ENCODE results near the gene R3HDM2. TPM values are rescaled to one million over a fixed set of nuclear protein-coding genes. Genes with fewer than 3 reads are reported as not detected.

R3HDM2 gene
- total and polyA plus RNA-seq, 7 experiments from 2014 or later: 13.7 to 145 (median 111) TPM

- ChIA-PET CTCF (interaction anchor here (0.6 to 5.3 kb wide), 8 partner anchors 10 to 823 kb away, joined by 3 to 156 read pairs (median 5); partner anchors contain the start of gene SHMT2), POLR2A (interaction anchor here (2.7 to 3.0 kb wide), 3 partner anchors 16 to 29 kb away, joined by 10 to 23 read pairs (median 18); partner anchors contain the start of gene SHMT2)
- DNase-seq (no peak), ATAC-seq (no peak)
- no peak overlapping the region for H3K27ac ChIP-seq (ENCODE audit: low read depth, low read length)
- H3K4me1 ChIP-seq (ENCODE audit: control insufficient read depth in 2 of 2, insufficient read depth in 2 of 2, low read length in 2 of 2): peaks cover 25 to 34% of the 10 kb centered on the region in 2 donors
- Mint-ChIP-seq H3K27me3 (peaks cover 33 to 40% (median 36%) of the 10 kb centered on the region in 5 donors), H3K36me3 (no peaks in the 10 kb centered on the region), H3K4me3 (no peak overlapping the region), H3K9me3 (no peaks in the 10 kb centered on the region), H3K4me1 (peaks cover 26 to 37% (median 31%) of the 10 kb centered on the region in 7 donors), H3K27ac (peak overlapping the region in 1 of 9 donors; percentile 48)
- intact Hi-C loops (cut with micrococcal nuclease): loop anchor here (1.0 to 2.0 kb wide), 3 partner anchors 27 to 250 kb away; no protein-coding TSS in a partner anchor
- H3K27me3 ChIP-seq (ENCODE audit: control insufficient read depth in 2 of 2, insufficient read depth in 2 of 2, low read length in 2 of 2): peaks cover 7 to 36% of the 10 kb centered on the region in 2 donors
- H3K4me3 ChIP-seq (ENCODE audit: low read length): no peak overlapping the region
- H3K36me3 ChIP-seq (ENCODE audit: control insufficient read depth in 2 of 3, insufficient read depth in 3 of 3, low read length in 3 of 3): no peaks in the 10 kb centered on the region
- H3K9me3 ChIP-seq (ENCODE audit: control insufficient read depth in 2 of 3, low read length in 3 of 3): no peaks in the 10 kb centered on the region
These were observed 218.2 kb downstream of the R3HDM2 start for GRCh38 chr12:57212701-57213057.

- H3K9me3 Mint-ChIP-seq: no peaks in the 10 kb centered on the region
- no peak for DNase-seq
These were observed 218.8 kb downstream of the R3HDM2 start for GRCh38 chr12:57211791-57212700.

GRCh38 chr12:57210926-57211692, 219.7 kb downstream of the R3HDM2 start:
- Histone ChIP-seq H3K4me1 (ENCODE audit: control insufficient read depth in 2 of 2, insufficient read depth in 2 of 2, low read length in 2 of 2) (peaks cover 19 to 31% of the 10 kb centered on the region in 2 donors), H3K27ac (ENCODE audit: low read depth, low read length) (no peak overlapping the region), H3K9me3 (ENCODE audit: control insufficient read depth in 2 of 3, low read length in 3 of 3) (no peaks in the 10 kb centered on the region), H3K4me3 (ENCODE audit: low read length) (no peak overlapping the region), H3K36me3 (ENCODE audit: control insufficient read depth in 2 of 3, insufficient read depth in 3 of 3, low read length in 3 of 3) (no peaks in the 10 kb centered on the region), H3K27me3 (ENCODE audit: control insufficient read depth in 2 of 2, insufficient read depth in 2 of 2, low read length in 2 of 2) (peaks cover 3 to 27% of the 10 kb centered on the region in 2 donors)
- ChIA-PET POLR2A (no interaction called here), CTCF (interaction anchor here (1.0 kb wide), 1 partner anchor 37 kb away, joined by 5 read pairs; no protein-coding TSS in a partner anchor)
- intact Hi-C loops (cut with micrococcal nuclease): no loop called here
- H3K27ac Mint-ChIP-seq: no peak overlapping the region
- H3K36me3 Mint-ChIP-seq: peaks cover 0 to under 1% (median 0%) of the 10 kb centered on the region in 5 donors
- DNase-seq: no peak
- peaks cover 20 to 30% (median 27%) of the 10 kb centered on the region in 7 donors for H3K4me1 Mint-ChIP-seq
- no peak overlapping the region for H3K4me3 Mint-ChIP-seq
- no peaks in the 10 kb centered on the region for H3K9me3 Mint-ChIP-seq
- no peak for ATAC-seq
- H3K27me3 Mint-ChIP-seq: peaks cover 27 to 32% (median 29%) of the 10 kb centered on the region in 5 donors

More at GRCh38 chr12:57211791-57212700, 218.8 kb downstream of the R3HDM2 start:
- Histone ChIP-seq H3K4me3 (ENCODE audit: low read length) (no peak overlapping the region), H3K36me3 (ENCODE audit: control insufficient read depth in 2 of 3, insufficient read depth in 3 of 3, low read length in 3 of 3) (no peaks in the 10 kb centered on the region), H3K4me1 (ENCODE audit: control insufficient read depth in 2 of 2, insufficient read depth in 2 of 2, low read length in 2 of 2) (peaks cover 19 to 34% of the 10 kb centered on the region in 2 donors), H3K27ac (ENCODE audit: low read depth, low read length) (no peak overlapping the region), H3K27me3 (ENCODE audit: control insufficient read depth in 2 of 2, insufficient read depth in 2 of 2, low read length in 2 of 2) (peaks cover 3 to 30% of the 10 kb centered on the region in 2 donors), H3K9me3 (ENCODE audit: control insufficient read depth in 2 of 3, low read length in 3 of 3) (no peaks in the 10 kb centered on the region)
- Mint-ChIP-seq H3K27ac (no peak overlapping the region), H3K36me3 (no peaks in the 10 kb centered on the region), H3K4me3 (no peak overlapping the region), H3K27me3 (peaks cover 27 to 34% (median 29%) of the 10 kb centered on the region in 5 donors), H3K4me1 (peaks cover 21 to 31% (median 27%) of the 10 kb centered on the region in 7 donors)
- ChIA-PET POLR2A (interaction anchor here (2.7 to 3.0 kb wide), 3 partner anchors 17 to 30 kb away, joined by 10 to 23 read pairs (median 18); partner anchors contain the start of gene SHMT2), CTCF (interaction anchor here (1.0 to 5.3 kb wide), 2 partner anchors 11 to 30 kb away, joined by 3 to 156 read pairs; a partner anchor contains a TSS)
- intact Hi-C loops (cut with micrococcal nuclease): loop anchor here in 1 of 2 donors (2.0 kb wide), 1 partner anchor 251 kb away; no protein-coding TSS in a partner anchor
- ATAC-seq: no peak

- no peak for DNase-seq
- Mint-ChIP-seq H3K4me1 (peaks cover 13 to 24% (median 21%) of the 10 kb centered on the region in 7 donors), H3K4me3 (peak overlapping the region in 1 of 10 donors; percentile 41), H3K27ac (no peak overlapping the region), H3K9me3 (no peaks in the 10 kb centered on the region), H3K36me3 (peaks cover 0 to 3% (median 0%) of the 10 kb centered on the region in 5 donors), H3K27me3 (peaks cover 22 to 26% (median 23%) of the 10 kb centered on the region in 5 donors)
- intact Hi-C loops (cut with micrococcal nuclease): no loop called here
- no peak overlapping the region for H3K4me3 ChIP-seq (ENCODE audit: low read length)
- no peak overlapping the region for H3K27ac ChIP-seq (ENCODE audit: low read depth, low read length)
- H3K4me1 ChIP-seq (ENCODE audit: control insufficient read depth in 2 of 2, insufficient read depth in 2 of 2, low read length in 2 of 2): peaks cover 13 to 25% of the 10 kb centered on the region in 2 donors
- no peaks in the 10 kb centered on the region for H3K9me3 ChIP-seq (ENCODE audit: control insufficient read depth in 2 of 3, low read length in 3 of 3)
- no peak for ATAC-seq
- H3K27me3 ChIP-seq (ENCODE audit: control insufficient read depth in 2 of 2, insufficient read depth in 2 of 2, low read length in 2 of 2): peaks cover 3 to 21% of the 10 kb centered on the region in 2 donors
- ChIA-PET CTCF (interaction anchor here (1.0 kb wide), 1 partner anchor 37 kb away, joined by 5 read pairs; no protein-coding TSS in a partner anchor), POLR2A (no interaction called here)
- H3K36me3 ChIP-seq (ENCODE audit: control insufficient read depth in 2 of 3, insufficient read depth in 3 of 3, low read length in 3 of 3): no peaks in the 10 kb centered on the region
These were observed 220.4 kb downstream of the R3HDM2 start for GRCh38 chr12:57210461-57210860.

- Histone ChIP-seq H3K36me3 (ENCODE audit: control insufficient read depth in 2 of 3, insufficient read depth in 3 of 3, low read length in 3 of 3) (no peaks in the 10 kb centered on the region), H3K4me1 (ENCODE audit: control insufficient read depth in 2 of 2, insufficient read depth in 2 of 2, low read length in 2 of 2) (peaks cover 12 to 19% of the 10 kb centered on the region in 2 donors), H3K9me3 (ENCODE audit: control insufficient read depth in 2 of 3, low read length in 3 of 3) (no peaks in the 10 kb centered on the region), H3K4me3 (ENCODE audit: low read length) (no peak overlapping the region), H3K27ac (ENCODE audit: low read depth, low read length) (no peak overlapping the region), H3K27me3 (ENCODE audit: control insufficient read depth in 2 of 2, insufficient read depth in 2 of 2, low read length in 2 of 2) (peaks cover 3 to 15% of the 10 kb centered on the region in 2 donors)
- H3K27ac Mint-ChIP-seq: no peak overlapping the region
- H3K36me3 Mint-ChIP-seq: peaks cover 0 to 3% (median 0%) of the 10 kb centered on the region in 5 donors
- H3K27me3 Mint-ChIP-seq: peaks cover 17 to 20% (median 18%) of the 10 kb centered on the region in 5 donors
- H3K4me1 Mint-ChIP-seq: peaks cover 10 to 18% (median 16%) of the 10 kb centered on the region in 7 donors
- H3K9me3 Mint-ChIP-seq: no peaks in the 10 kb centered on the region
- intact Hi-C loops (cut with micrococcal nuclease): no loop called here
- ATAC-seq (no peak), DNase-seq (no peak)
- CTCF ChIA-PET: no interaction called here
- POLR2A ChIA-PET: no interaction called here
- H3K4me3 Mint-ChIP-seq: no peak overlapping the region
These were observed 220.9 kb downstream of the R3HDM2 start for GRCh38 chr12:57209916-57210315.

Data from naive thymus-derived CD4-positive, alpha-beta T cell (primary cell).